Thoracic aorta (tissue), 2 donors: ENCODE results near the gene MUC21. TPM values are rescaled to one million over a fixed set of nuclear protein-coding genes. Genes with fewer than 3 reads are reported as not detected.
A peak's percentile ranks its signal among the peaks of the same experiment; 100 is the strongest.

Experiments used
- ATAC-seq: fragments of 150-250 bp; one replicate; pipeline ENCODE4 v1.8.0; 2017; ENCODE audit warnings: low read depth; ENCODE audit not compliant: insufficient number of reproducible peaks, low FRiP score
- DNase-seq: peaks from one replicate; pipeline ENCODE4 v3.0.0-alpha.2; 2020; ENCODE audit warnings: low spot score
- H3K27ac ChIP-seq, 2 donors: fragments of 200-600 bp; sonication (generic); 1 replicate in 1 of 2; 2 replicates in 1 of 2; pipeline ENCODE4 v1.5.1; 2016; ENCODE audit warnings: mild to moderate bottlenecking in 2 of 2, moderate library complexity in 2 of 2
- H3K27me3 ChIP-seq: fragments of 200-600 bp; sonication (generic); replicated peaks from 2 replicates; pipeline ENCODE4 v1.6.0; 2016; ENCODE audit warnings: mild to moderate bottlenecking; ENCODE audit not compliant: insufficient read depth
- H3K36me3 ChIP-seq: fragments of 200-600 bp; sonication (generic); one replicate; pipeline ENCODE4 v1.5.1; 2016
- H3K4me1 ChIP-seq, 2 donors: fragments of 200-600 bp; sonication (generic); 1 replicate in 1 of 2; 2 replicates in 1 of 2; pipeline versions ENCODE4 v1.5.1 to v1.6.0; 2016; ENCODE audit warnings: low read depth in 2 of 2, mild to moderate bottlenecking in 1 of 2; ENCODE audit not compliant: control insufficient read depth in 1 of 2
- H3K4me3 ChIP-seq: fragments of 200-600 bp; sonication (generic); 2 replicates; pipeline ENCODE4 v1.5.1; 2016; ENCODE audit warnings: mild to moderate bottlenecking
- H3K9me3 ChIP-seq: fragments of 200-600 bp; sonication (generic); 2 replicates; pipeline ENCODE4 v1.5.1; 2016
- CTCF ChIP-seq: fragments of 200-600 bp; sonication (generic); IDR thresholded peaks from one replicate; pipeline ENCODE4 v1.5.1; 2019; ENCODE audit warnings: antibody characterized with exemption
- total RNA-seq, 2 donors: library from RNA; depleted of rRNA; stranded (reverse); fragments of >200 nt; gene quantifications; one replicate each; pipeline versions ENCODE4 v1.1.0 to v1.2.3, GENCODE V29; 2016

MUC21 gene
- total RNA-seq, 2 donors from 2014 or later: not detected

- Histone ChIP-seq H3K4me1 (no peaks in the 10 kb centered on the region), H3K27me3 (no peaks in the 10 kb centered on the region), H3K36me3 (no peaks in the 10 kb centered on the region), H3K4me3 (no peak overlapping the region), H3K9me3 (no peaks in the 10 kb centered on the region), H3K27ac (no peak overlapping the region)
- no peak for DNase-seq
- no peak for TF ChIP-seq CTCF
- no peak for ATAC-seq
These were observed 34.7 kb upstream of the MUC21 start for GRCh38 chr6:30948811-30949210.

- no peak overlapping the region for H3K27ac ChIP-seq
- ATAC-seq (no peak), DNase-seq (no peak)
- H3K4me3 ChIP-seq: no peak overlapping the region
- H3K27me3 ChIP-seq: no peaks in the 10 kb centered on the region
- no peaks in the 10 kb centered on the region for H3K9me3 ChIP-seq
- no peaks in the 10 kb centered on the region for H3K36me3 ChIP-seq
- TF ChIP-seq CTCF: no peak
- peaks cover 0 to 11% of the 10 kb centered on the region in 2 donors for H3K4me1 ChIP-seq
These were observed 31.5 kb upstream of the MUC21 start for GRCh38 chr6:30951907-30952469.

GRCh38 chr6:30954631-30955366 lies 28.7 kb upstream of the MUC21 start:
- H3K4me3 ChIP-seq: peak overlapping the region; percentile 61
- no peak for TF ChIP-seq CTCF
- H3K9me3 ChIP-seq: no peaks in the 10 kb centered on the region
- no peaks in the 10 kb centered on the region for H3K27me3 ChIP-seq
- no peaks in the 10 kb centered on the region for H3K36me3 ChIP-seq
- DNase-seq: no peak
- no peak for ATAC-seq
- no peak overlapping the region for H3K27ac ChIP-seq
- H3K4me1 ChIP-seq: peaks cover 0 to 11% of the 10 kb centered on the region in 2 donors

GRCh38 chr6:30955367-30956042 lies 28.0 kb upstream of the MUC21 start:
- no peaks in the 10 kb centered on the region for H3K36me3 ChIP-seq
- H3K9me3 ChIP-seq: no peaks in the 10 kb centered on the region
- peak overlapping the region; percentile 61 for H3K4me3 ChIP-seq
- H3K27me3 ChIP-seq: no peaks in the 10 kb centered on the region
- peaks cover 0 to 11% of the 10 kb centered on the region in 2 donors for H3K4me1 ChIP-seq
- H3K27ac ChIP-seq: no peak overlapping the region
- no peak for TF ChIP-seq CTCF
- no peak for DNase-seq
- no peak for ATAC-seq

- H3K4me1 ChIP-seq: peaks cover 0 to 11% of the 10 kb centered on the region in 2 donors
- H3K36me3 ChIP-seq: no peaks in the 10 kb centered on the region
- H3K9me3 ChIP-seq: no peaks in the 10 kb centered on the region
- DNase-seq (no peak), ATAC-seq (no peak)
- H3K4me3 ChIP-seq: no peak overlapping the region
- H3K27ac ChIP-seq: no peak overlapping the region
- no peaks in the 10 kb centered on the region for H3K27me3 ChIP-seq
- TF ChIP-seq CTCF: no peak
These were observed 25.8 kb upstream of the MUC21 start for GRCh38 chr6:30957716-30958115.
